SU-DHL-6 (cell line): ENCODE data around the gene TRIM7.

Experiments
- H2AFZ ChIP-seq: fragments of 200-600 bp; sonication (generic); 2 replicates; pipeline ENCODE4 v1.6.1; 2014; ENCODE audit warnings: low read depth, mild to moderate bottlenecking, moderate library complexity, mixed read lengths, antibody characterized with exemption, low read length; ENCODE audit not compliant: severe bottlenecking
- H3F3A ChIP-seq: fragments of 200-600 bp; shearing (Covaris generic); 2 replicates; pipeline ENCODE4 v1.6.0; 2016; ENCODE audit warnings: antibody characterized with exemption, mild to moderate bottlenecking; ENCODE audit not compliant: insufficient read depth
- H3K27ac ChIP-seq: fragments of 200-600 bp; sonication (generic); 2 replicates; pipeline ENCODE4 v1.5.1; 2016; ENCODE audit warnings: low read depth, mild to moderate bottlenecking, low read length, moderate library complexity, mixed read lengths
- H3K27me3 ChIP-seq: fragments of 200-600 bp; sonication (generic), shearing (Covaris generic); 2 replicates; pipeline ENCODE4 v1.6.0; 2014; ENCODE audit warnings: mild to moderate bottlenecking, low read length
- H3K36me3 ChIP-seq: fragments of 200-600 bp; sonication (generic); 2 replicates; pipeline ENCODE4 v1.6.1; 2014; ENCODE audit warnings: mild to moderate bottlenecking, low read length, mixed read lengths
- H3K4me2 ChIP-seq: fragments of 300-600, 200-600 bp; shearing (Covaris generic), sonication (generic); 2 replicates; pipeline ENCODE4 v1.6.0; 2014; ENCODE audit warnings: low read length, low read depth, mild to moderate bottlenecking; ENCODE audit not compliant: poor library complexity, severe bottlenecking
- H3K4me3 ChIP-seq: fragments of 200-600 bp; sonication (generic); 2 replicates; pipeline ENCODE4 v1.5.1; 2014; ENCODE audit warnings: antibody characterized with exemption, low read length, mild to moderate bottlenecking, mixed read lengths; ENCODE audit not compliant: insufficient read depth, poor library complexity, severe bottlenecking
- H3K79me2 ChIP-seq: fragments of 200-600 bp; sonication (generic); 2 replicates; pipeline ENCODE4 v1.6.1; 2014; ENCODE audit warnings: mild to moderate bottlenecking, low read length, moderate library complexity; ENCODE audit not compliant: insufficient read depth
- H3K9ac ChIP-seq: fragments of 200-600 bp; sonication (generic); 2 replicates; pipeline ENCODE4 v1.7.0; 2014; ENCODE audit warnings: mild to moderate bottlenecking, low read length
- H3K9me2 ChIP-seq: fragments of 200-600 bp; sonication (generic); replicated peaks from 2 replicates; pipeline ENCODE4 v1.6.1; 2014; ENCODE audit warnings: low read length; ENCODE audit not compliant: insufficient read depth
- H3K9me3 ChIP-seq: fragments of 200-600 bp; sonication (generic); 2 replicates; pipeline ENCODE4 v1.6.1; 2014; ENCODE audit warnings: low read length, mixed read lengths; ENCODE audit not compliant: insufficient read depth
- H4K20me1 ChIP-seq: fragments of 200-600 bp; sonication (generic); 2 replicates; pipeline ENCODE4 v1.6.1; 2014; ENCODE audit warnings: low read depth, mild to moderate bottlenecking, antibody characterized with exemption, low read length, moderate library complexity, mixed read lengths
- CTCF ChIP-seq: fragments of 200-600 bp; sonication (generic); IDR thresholded peaks from one replicate; pipeline ENCODE4 v1.5.1; 2017; ENCODE audit warnings: antibody characterized with exemption, mild to moderate bottlenecking, low read length, moderate library complexity; ENCODE audit not compliant: insufficient read depth, poor library complexity, severe bottlenecking
- EZH2phosphoT487 ChIP-seq: fragments of 200-600 bp; sonication (generic), shearing (Covaris generic); conservative IDR thresholded peaks from 2 replicates; pipeline ENCODE4 v1.6.1; 2018; ENCODE audit warnings: mild to moderate bottlenecking, antibody characterized with exemption, low read length, moderate library complexity, mixed read lengths

Gene TRIM7

GRCh38 chr5:181231432-181231831, 26.4 kb upstream of the TRIM7 start:
- Histone ChIP-seq H2AFZ (no peak overlapping the region), H3K79me2 (peaks cover 9% of the 10 kb centered on the region), H3K9ac (no peak overlapping the region), H3K9me2 (no peaks in the 10 kb centered on the region), H3K9me3 (no peaks in the 10 kb centered on the region), H4K20me1 (no peaks in the 10 kb centered on the region), H3K4me2 (no peak overlapping the region), H3K27ac (no peak overlapping the region), H3F3A (peaks cover 35% of the 10 kb centered on the region), H3K27me3 (no peaks in the 10 kb centered on the region), H3K4me3 (no peak overlapping the region), H3K36me3 (no peaks in the 10 kb centered on the region; the same call in 1 of the 2 replicates)
- TF ChIP-seq CTCF: no peak
- no peak for TF ChIP-seq EZH2phosphoT487

GRCh38 chr5:181230551-181230950, 25.6 kb upstream of the TRIM7 start:
- no peaks in the 10 kb centered on the region for H3K9me3 ChIP-seq
- TF ChIP-seq CTCF (no peak), EZH2phosphoT487 (no peak)
- H3K9ac ChIP-seq: no peak overlapping the region
- no peak overlapping the region for H3K4me3 ChIP-seq
- no peaks in the 10 kb centered on the region for H3K36me3 ChIP-seq
- H3K27ac ChIP-seq: no peak overlapping the region
- H3K9me2 ChIP-seq: no peaks in the 10 kb centered on the region
- H3K4me2 ChIP-seq: no peak overlapping the region
- no peak overlapping the region for H2AFZ ChIP-seq
- H3K27me3 ChIP-seq: no peaks in the 10 kb centered on the region
- H4K20me1 ChIP-seq: no peaks in the 10 kb centered on the region
- H3F3A ChIP-seq: peaks cover 29% of the 10 kb centered on the region
- H3K79me2 ChIP-seq: peaks cover 18% of the 10 kb centered on the region

GRCh38 chr5:181229996-181230395, 25.0 kb upstream of the TRIM7 start:
- Histone ChIP-seq H4K20me1 (no peaks in the 10 kb centered on the region), H3K36me3 (no peaks in the 10 kb centered on the region), H3K9me3 (no peaks in the 10 kb centered on the region), H3K9ac (no peak overlapping the region), H3K27ac (no peak overlapping the region), H3K27me3 (no peaks in the 10 kb centered on the region), H3K4me2 (no peak overlapping the region), H3K4me3 (no peak overlapping the region), H3F3A (peaks cover 27% of the 10 kb centered on the region), H2AFZ (no peak overlapping the region), H3K9me2 (no peaks in the 10 kb centered on the region), H3K79me2 (peaks cover 23% of the 10 kb centered on the region)
- no peak for TF ChIP-seq CTCF
- TF ChIP-seq EZH2phosphoT487: no peak
